Vagina (tissue), 2 donors: ENCODE results near the gene GP1BB. TPM values are rescaled to one million over a fixed set of nuclear protein-coding genes. Genes with fewer than 3 reads are reported as not detected.
A peak's percentile ranks its signal among the peaks of the same experiment; 100 is the strongest.

Source experiments
- DNase-seq, 2 donors: peaks; one replicate each; pipeline ENCODE4 v3.0.0-alpha.2; 2017; ENCODE audit errors: extremely low spot score in 2 of 2
- H3K27ac ChIP-seq: fragments of 200-600 bp; sonication (generic); one replicate; pipeline ENCODE4 v1.5.1; 2019
- H3K27me3 ChIP-seq: fragments of 200-600 bp; sonication (generic); one replicate; pipeline ENCODE4 v1.5.1; 2019
- H3K36me3 ChIP-seq, 2 donors: fragments of 200-600 bp; sonication (generic); one replicate each; pipeline ENCODE4 v1.5.1; 2017 to 2019
- H3K4me1 ChIP-seq: fragments of 200-600 bp; sonication (generic); one replicate; pipeline ENCODE4 v1.5.1; 2019
- H3K4me3 ChIP-seq, 2 donors: fragments of 200-600 bp; sonication (generic); 1 replicate in 1 of 2; 2 replicates in 1 of 2; pipeline ENCODE4 v1.5.1; 2016 to 2019
- H3K9me3 ChIP-seq: fragments of 200-600 bp; sonication (generic); one replicate; pipeline ENCODE4 v1.5.1; 2019
- POLR2A ChIP-seq, 2 donors: fragments of 450-650 bp; IDR thresholded peaks; one replicate each; pipeline ENCODE4 v1.6.1; 2017; ENCODE audit warnings: antibody characterized with exemption in 2 of 2, mild to moderate bottlenecking in 2 of 2, moderate library complexity in 2 of 2
- POLR2AphosphoS5 ChIP-seq, 2 donors: sonication (generic); formaldehyde crosslinking; IDR thresholded peaks; one replicate each; pipeline ENCODE4 v1.9.0; 2017; ENCODE audit warnings: antibody characterized with exemption in 2 of 2, mild to moderate bottlenecking in 2 of 2, low read depth in 1 of 2; ENCODE audit not compliant: insufficient read depth in 1 of 2
- intact Hi-C: fragments of 100-400 bp; cut with DNase I; formaldehyde crosslinking; loops from one replicate; pipeline ENCODE4 v1.15.1; 2023
- total RNA-seq: library from RNA; depleted of rRNA; stranded (reverse); fragments of >200 nt; gene quantifications from one replicate; pipeline ENCODE4 v1.2.3, GENCODE V29; 2016
- TF ChIP-seq, protein P1 (sequence below), 3 experiments: fragments of 450-650 bp in 2 of 3; fragments of 200-600 bp in 1 of 3; sonication (generic) in 1 of 3; IDR thresholded peaks; one replicate each; pipeline ENCODE4 v1.5.1; 2017 to 2019; ENCODE audit warnings: antibody characterized with exemption in 3 of 3, mild to moderate bottlenecking in 2 of 3, moderate library complexity in 2 of 3

GP1BB gene
- total RNA-seq, 1 donor from 2014 or later, result 14.5 TPM

DNA sequence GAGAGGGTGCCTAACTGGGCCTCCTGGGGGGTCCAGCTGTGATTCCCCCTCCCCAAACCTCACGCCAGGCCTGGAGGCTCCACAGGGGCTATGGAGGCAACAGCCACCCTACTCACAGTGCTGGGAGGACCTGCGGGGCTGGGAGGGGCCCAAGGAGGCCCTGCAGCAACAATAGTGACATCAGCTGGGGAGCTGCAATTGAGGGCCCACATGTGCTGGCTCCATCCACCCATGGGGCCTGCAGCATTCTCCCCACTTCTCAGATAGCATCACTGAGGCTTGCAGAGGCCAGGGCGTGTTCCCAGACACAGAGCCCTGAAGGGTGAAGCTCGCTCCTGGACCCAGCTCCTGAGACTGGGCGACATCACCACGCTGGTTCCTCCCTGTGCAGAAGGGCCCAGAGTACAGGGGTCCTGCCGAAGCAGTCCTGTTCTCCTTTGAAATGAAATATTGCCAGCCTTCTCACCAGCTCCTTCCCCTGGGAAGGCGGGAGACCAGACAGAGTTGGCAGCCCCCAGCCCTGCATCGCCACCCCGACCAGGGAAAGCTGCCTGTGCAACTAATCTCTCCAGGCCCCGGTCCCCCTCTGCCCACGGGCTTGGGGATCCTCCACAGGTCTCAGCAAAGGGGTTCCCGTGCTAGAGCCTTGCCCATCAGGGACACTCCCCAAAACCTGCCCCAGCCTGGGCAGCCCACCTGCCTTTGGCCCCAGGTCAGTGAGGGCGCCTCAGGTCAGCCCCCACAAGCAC, 28.3 kb downstream of the GP1BB start:
- H3K27ac ChIP-seq, result no peak overlapping the region
- peaks cover 9% of the 10 kb centered on the region for H3K27me3 ChIP-seq
- H3K36me3 ChIP-seq, result no peaks in the 10 kb centered on the region
- no peaks in the 10 kb centered on the region for H3K9me3 ChIP-seq
- intact Hi-C loops, result no loop called here
- no peak for DNase-seq
- TF ChIP-seq, protein P1, sequence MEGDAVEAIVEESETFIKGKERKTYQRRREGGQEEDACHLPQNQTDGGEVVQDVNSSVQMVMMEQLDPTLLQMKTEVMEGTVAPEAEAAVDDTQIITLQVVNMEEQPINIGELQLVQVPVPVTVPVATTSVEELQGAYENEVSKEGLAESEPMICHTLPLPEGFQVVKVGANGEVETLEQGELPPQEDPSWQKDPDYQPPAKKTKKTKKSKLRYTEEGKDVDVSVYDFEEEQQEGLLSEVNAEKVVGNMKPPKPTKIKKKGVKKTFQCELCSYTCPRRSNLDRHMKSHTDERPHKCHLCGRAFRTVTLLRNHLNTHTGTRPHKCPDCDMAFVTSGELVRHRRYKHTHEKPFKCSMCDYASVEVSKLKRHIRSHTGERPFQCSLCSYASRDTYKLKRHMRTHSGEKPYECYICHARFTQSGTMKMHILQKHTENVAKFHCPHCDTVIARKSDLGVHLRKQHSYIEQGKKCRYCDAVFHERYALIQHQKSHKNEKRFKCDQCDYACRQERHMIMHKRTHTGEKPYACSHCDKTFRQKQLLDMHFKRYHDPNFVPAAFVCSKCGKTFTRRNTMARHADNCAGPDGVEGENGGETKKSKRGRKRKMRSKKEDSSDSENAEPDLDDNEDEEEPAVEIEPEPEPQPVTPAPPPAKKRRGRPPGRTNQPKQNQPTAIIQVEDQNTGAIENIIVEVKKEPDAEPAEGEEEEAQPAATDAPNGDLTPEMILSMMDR (IDR thresholded peaks at IDR 0.05), result no peak
- no peak for TF ChIP-seq POLR2A (IDR thresholded peaks at IDR 0.05)
- TF ChIP-seq POLR2AphosphoS5 (IDR thresholded peaks at IDR 0.05; ENCODE audit: insufficient read depth in 1 of 2, low read depth in 1 of 2), result no peak
- H3K4me3 ChIP-seq, result no peak overlapping the region
- H3K4me1 ChIP-seq, result peaks cover 20% of the 10 kb centered on the region

DNA sequence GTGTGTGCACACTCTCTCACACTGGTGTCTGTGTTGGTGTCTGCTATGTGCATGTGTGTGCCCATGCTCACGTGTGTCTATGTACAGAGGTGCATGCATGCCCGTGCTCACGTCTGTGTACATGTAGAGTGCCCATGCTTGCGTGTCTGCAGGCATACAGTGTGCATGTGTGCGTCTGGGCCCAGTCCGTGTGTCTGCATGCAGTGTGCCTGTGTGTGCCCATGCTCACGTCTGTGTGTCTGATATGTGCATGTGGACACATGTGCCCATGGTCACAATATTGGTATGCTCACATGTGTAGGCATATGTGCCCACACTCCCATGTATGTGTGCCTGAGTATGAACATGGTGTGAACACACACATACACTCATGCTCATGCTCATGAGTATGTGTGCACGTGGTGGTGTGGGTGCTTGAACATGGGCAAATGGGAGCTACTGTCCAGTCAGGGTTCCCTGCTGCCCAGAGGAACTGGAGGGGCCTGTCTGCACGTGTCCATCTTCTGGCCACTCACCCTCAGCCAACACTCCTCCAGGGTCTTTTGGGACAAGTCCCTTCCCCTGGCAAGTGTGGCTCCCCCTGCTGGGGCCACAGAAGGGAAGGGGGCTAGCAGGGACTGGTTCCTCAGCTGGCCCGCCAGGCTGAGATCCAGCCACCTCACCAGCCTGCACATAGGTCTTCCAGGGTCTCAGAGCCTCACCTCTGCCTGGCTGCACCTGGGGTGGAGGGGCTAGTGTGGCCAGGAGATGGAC, 29.9 kb downstream of the GP1BB start:
- DNase-seq, result no peak
- TF ChIP-seq POLR2AphosphoS5 (IDR thresholded peaks at IDR 0.05; ENCODE audit: insufficient read depth in 1 of 2, low read depth in 1 of 2) (no peak), POLR2A (IDR thresholded peaks at IDR 0.05) (no peak)
- TF ChIP-seq, protein P1 (IDR thresholded peaks at IDR 0.05), result no peak
- intact Hi-C loops, result no loop called here
- Histone ChIP-seq H3K4me3 (no peak overlapping the region), H3K9me3 (no peaks in the 10 kb centered on the region), H3K27ac (no peak overlapping the region), H3K27me3 (peaks cover 9% of the 10 kb centered on the region), H3K4me1 (peaks cover 29% of the 10 kb centered on the region), H3K36me3 (no peaks in the 10 kb centered on the region)

DNA sequence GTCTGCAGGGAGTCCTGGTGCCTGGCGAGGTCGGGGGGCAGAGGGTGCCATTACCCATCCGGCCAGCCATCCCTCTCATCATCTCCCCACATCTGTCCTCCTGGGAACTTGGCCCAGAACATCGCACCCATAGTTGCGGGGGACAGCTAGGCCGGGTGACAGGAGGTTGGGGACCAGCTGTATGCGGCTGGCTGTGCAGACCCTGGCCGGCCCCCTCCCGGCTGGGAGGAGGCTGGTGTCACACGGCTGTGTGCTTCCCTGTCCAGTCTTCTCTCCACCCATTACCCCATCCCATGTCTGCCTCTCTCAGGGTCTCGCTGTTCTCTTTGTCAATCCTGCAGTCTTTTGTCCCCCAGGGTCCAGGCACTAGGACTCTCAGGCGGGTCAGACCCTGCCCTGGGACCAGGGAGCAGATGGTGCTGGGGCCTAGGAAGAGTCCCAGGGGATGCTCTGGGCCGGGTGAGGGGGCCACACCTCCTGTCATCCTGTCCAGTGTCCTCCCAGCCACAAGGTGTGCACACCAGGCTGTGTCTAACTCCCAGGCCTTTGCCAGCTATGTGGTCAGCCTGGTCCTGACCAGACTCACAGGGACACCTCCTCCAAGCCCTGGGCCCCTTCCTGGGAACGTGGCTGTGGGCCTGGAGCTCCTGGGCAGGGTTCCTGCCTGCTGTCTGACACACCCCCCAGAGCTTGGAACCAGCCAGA, 30.8 kb downstream of the GP1BB start:
- DNase-seq, result no peak
- peaks cover 13% of the 10 kb centered on the region for H3K27me3 ChIP-seq
- TF ChIP-seq POLR2A (IDR thresholded peaks at IDR 0.05) (no peak), POLR2AphosphoS5 (IDR thresholded peaks at IDR 0.05; ENCODE audit: insufficient read depth in 1 of 2, low read depth in 1 of 2) (no peak)
- TF ChIP-seq, protein P1 (IDR thresholded peaks at IDR 0.05), result no peak
- intact Hi-C loops, result no loop called here
- no peaks in the 10 kb centered on the region for H3K9me3 ChIP-seq
- no peak overlapping the region for H3K4me3 ChIP-seq
- no peak overlapping the region for H3K27ac ChIP-seq
- peaks cover 33% of the 10 kb centered on the region for H3K4me1 ChIP-seq
- H3K36me3 ChIP-seq, result no peaks in the 10 kb centered on the region

DNA sequence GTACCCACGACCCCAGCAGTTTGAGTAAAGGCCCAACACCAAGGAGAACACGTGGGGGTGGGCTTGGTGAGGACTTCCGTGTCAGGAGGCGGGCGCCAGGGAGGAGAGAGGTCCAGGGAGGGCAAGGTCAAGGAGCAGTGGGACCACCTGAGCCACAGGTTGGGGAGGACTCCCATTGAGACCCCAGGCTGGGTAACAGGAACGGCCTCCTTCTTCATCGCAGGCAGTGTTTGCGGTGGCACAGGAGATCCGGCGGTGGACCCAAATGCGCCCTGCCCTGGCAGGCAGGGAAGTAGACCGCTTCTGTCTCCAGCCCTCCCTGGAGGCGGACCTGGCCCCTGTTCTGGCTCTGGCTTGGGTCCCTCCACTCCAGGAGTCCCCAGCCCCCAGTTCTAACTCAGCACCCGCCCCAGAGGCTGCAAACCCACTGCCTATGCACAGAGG, 31.4 kb downstream of the GP1BB start:
- TF ChIP-seq POLR2AphosphoS5 (IDR thresholded peaks at IDR 0.05; ENCODE audit: insufficient read depth in 1 of 2, low read depth in 1 of 2) (no peak), POLR2A (IDR thresholded peaks at IDR 0.05) (no peak)
- TF ChIP-seq, protein P1 (IDR thresholded peaks at IDR 0.05), result no peak
- no peak for DNase-seq
- H3K4me3 ChIP-seq, result peak overlapping the region in 1 of 2 donors; percentile 5
- H3K27ac ChIP-seq, result no peak overlapping the region
- intact Hi-C loops, result no loop called here
- peaks cover 39% of the 10 kb centered on the region for H3K4me1 ChIP-seq
- peaks cover 13% of the 10 kb centered on the region for H3K27me3 ChIP-seq
- no peaks in the 10 kb centered on the region for H3K36me3 ChIP-seq
- H3K9me3 ChIP-seq, result no peaks in the 10 kb centered on the region
